WERI-Rb-1 (cell line): ENCODE data around the gene PROM2.

Source experiments
- DNase-seq: peaks from one replicate; pipeline ENCODE4 v3.0.0-alpha.2; 2020
- H3K27ac ChIP-seq: fragments of 250-450 bp; sonication (Bioruptor Pico); 2 replicates; pipeline ENCODE4 v1.5.1; 2020; ENCODE audit warnings: mild to moderate bottlenecking, moderate library complexity
- H3K27me3 ChIP-seq: fragments of 250-450 bp; sonication (Bioruptor Pico); 2 replicates; pipeline ENCODE4 v1.5.1; 2021; ENCODE audit warnings: mild to moderate bottlenecking, low read depth, moderate library complexity; ENCODE audit not compliant: insufficient read depth, severe bottlenecking
- H3K36me3 ChIP-seq: fragments of 250-450 bp; sonication (Bioruptor Pico); 2 replicates; pipeline ENCODE4 v1.5.1; 2020; ENCODE audit warnings: mild to moderate bottlenecking, moderate library complexity
- H3K4me3 ChIP-seq: 2 replicates; pipeline ENCODE4 v1.5.1; 2011; ENCODE audit warnings: low read depth, mild to moderate bottlenecking, control low read depth, low read length
- H3K9me3 ChIP-seq: fragments of 250-450 bp; sonication (Bioruptor Pico); 2 replicates; pipeline ENCODE4 v1.5.1; 2021; ENCODE audit warnings: mild to moderate bottlenecking, moderate library complexity; ENCODE audit not compliant: severe bottlenecking
- TF ChIP-seq, protein P1 (sequence below): IDR thresholded peaks from 2 replicates; pipeline ENCODE4 v1.5.1; 2011; ENCODE audit warnings: low read depth, mild to moderate bottlenecking, control low read depth, inconsistent platforms, low read length

The PROM2 gene

DNA sequence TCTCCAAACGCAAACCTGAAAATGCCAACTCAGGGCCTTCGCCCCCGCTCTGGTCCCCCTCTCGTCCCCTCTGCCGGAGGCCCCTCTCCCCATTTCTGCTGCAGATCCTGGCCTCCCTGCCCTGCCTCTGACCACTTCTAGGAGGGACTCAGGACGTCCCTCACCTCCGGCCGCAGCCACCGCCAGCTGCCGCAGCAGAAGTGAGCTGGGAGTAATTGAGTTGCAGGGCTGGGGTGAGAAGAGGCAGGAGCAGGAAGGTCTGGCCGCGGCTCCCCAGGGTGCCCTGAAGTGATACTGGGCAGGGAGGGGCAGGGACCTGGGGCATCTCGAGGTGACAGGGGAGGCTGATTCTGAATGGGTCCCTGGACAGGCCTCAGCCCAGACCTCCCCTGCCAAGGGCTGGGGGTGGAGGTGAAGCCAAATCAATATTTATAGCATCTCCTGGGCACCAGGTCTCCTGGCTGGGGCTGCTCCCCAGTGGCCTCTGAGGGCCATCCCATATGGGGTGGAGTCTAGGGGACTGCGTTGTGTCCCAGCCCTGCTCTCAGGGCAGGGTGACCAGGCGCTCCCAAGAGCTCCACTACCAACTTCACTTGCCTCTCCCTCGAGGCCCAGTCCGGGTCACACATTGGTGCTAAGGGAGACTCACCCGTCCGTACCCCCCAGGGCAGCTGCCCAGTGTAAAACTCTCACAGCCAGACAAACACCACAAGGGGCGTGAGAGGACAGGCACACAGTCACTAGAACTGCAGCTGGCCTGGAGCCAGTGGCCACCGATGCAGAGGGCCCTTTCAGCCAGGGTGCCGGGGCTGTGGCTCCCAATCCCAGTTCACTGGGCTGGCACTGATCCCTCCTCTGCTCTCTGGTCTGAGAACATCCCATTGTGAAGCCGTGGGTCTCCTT, 55.9 kb downstream of the PROM2 start:
- H3K27me3 ChIP-seq = no peaks in the 10 kb centered on the region
- no peak overlapping the region for H3K27ac ChIP-seq
- H3K36me3 ChIP-seq = no peaks in the 10 kb centered on the region
- DNase-seq = no peak
- TF ChIP-seq, protein P1, sequence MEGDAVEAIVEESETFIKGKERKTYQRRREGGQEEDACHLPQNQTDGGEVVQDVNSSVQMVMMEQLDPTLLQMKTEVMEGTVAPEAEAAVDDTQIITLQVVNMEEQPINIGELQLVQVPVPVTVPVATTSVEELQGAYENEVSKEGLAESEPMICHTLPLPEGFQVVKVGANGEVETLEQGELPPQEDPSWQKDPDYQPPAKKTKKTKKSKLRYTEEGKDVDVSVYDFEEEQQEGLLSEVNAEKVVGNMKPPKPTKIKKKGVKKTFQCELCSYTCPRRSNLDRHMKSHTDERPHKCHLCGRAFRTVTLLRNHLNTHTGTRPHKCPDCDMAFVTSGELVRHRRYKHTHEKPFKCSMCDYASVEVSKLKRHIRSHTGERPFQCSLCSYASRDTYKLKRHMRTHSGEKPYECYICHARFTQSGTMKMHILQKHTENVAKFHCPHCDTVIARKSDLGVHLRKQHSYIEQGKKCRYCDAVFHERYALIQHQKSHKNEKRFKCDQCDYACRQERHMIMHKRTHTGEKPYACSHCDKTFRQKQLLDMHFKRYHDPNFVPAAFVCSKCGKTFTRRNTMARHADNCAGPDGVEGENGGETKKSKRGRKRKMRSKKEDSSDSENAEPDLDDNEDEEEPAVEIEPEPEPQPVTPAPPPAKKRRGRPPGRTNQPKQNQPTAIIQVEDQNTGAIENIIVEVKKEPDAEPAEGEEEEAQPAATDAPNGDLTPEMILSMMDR = 0 out of 2 replicates have a peak, but pooled peaks have one; percentile 9
- H3K4me3 ChIP-seq = no peak overlapping the region
- H3K9me3 ChIP-seq = no peaks in the 10 kb centered on the region

DNA sequence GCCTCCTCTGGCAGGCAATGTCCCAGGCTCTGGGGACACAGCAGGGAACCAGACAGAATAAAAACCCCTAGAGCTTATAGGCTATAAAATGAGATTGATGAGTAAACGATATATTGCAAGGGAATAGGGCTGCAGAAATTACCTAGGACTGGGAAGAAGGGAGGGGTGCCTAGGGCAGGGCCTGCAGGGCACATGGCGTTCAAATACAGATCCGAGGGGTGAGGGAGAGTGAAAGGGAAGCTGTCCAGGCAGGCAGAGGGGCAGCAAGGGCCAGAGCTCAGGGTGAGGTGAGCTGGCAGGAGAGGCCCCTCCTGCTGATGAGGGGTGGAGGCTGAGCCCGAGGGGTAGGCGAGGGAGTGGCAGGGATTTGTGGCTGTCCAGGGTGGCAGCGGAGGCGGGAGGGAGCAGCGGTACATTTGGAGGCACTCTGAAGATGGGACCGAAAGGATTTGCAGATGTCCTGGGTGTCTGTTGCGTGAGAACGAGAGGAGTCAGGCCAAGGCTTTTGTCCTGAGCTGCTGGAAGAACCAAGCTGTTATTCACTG, 56.6 kb downstream of the PROM2 start:
- no peak overlapping the region for H3K4me3 ChIP-seq
- no peaks in the 10 kb centered on the region for H3K27me3 ChIP-seq
- DNase-seq = no peak
- no peaks in the 10 kb centered on the region for H3K36me3 ChIP-seq
- no peaks in the 10 kb centered on the region for H3K9me3 ChIP-seq
- H3K27ac ChIP-seq = no peak overlapping the region
- TF ChIP-seq, protein P1 = no peak

DNA sequence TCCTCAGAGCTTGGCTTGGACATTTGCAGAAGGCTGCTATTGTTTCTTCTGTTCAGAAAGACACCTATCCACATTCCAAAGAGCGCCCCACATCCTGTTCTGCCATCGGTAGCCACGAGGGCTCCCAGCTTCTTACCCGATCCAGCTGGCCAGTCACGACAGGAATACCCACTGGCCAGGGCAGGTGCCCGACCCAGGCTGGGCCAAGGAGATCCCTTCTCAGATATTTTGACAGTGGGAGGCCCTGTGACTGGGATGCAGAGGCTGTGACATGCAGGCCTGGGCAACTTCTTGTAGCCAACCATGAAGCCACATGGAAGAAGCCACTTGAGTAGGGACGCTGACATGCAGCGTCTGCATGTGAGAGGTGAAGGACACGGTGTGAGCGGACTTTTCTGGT, 57.4 kb downstream of the PROM2 start:
- TF ChIP-seq, protein P1 = no peak

DNA sequence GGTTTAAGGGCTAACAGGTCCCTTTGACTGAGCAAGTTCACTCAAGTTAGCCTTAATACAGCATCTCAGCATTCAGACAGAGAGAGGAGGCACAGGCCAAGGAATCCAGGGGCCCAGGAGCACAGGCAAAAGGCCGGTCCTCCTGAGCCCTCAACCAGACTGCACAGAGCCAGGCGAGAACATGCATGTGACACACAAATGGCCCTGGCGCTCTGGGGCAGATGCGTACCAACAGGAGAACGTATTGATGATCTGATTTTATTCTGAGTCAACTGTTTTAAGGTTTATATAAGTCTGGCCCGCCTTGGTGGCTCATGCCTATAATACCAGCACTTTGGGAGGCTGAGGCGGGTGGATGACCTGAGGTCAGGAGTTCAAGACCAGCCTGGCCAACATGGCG, 57.8 kb downstream of the PROM2 start:
- Histone ChIP-seq H3K36me3 (no peaks in the 10 kb centered on the region), H3K27me3 (no peaks in the 10 kb centered on the region), H3K4me3 (no peak overlapping the region), H3K27ac (no peak overlapping the region), H3K9me3 (no peaks in the 10 kb centered on the region)
- no peak for DNase-seq
- TF ChIP-seq, protein P1 = no peak

More for the DNA sequence above, 57.4 kb downstream of the PROM2 start:
- no peak for DNase-seq
- Histone ChIP-seq H3K9me3 (no peaks in the 10 kb centered on the region), H3K36me3 (no peaks in the 10 kb centered on the region), H3K27ac (no peak overlapping the region), H3K27me3 (no peaks in the 10 kb centered on the region), H3K4me3 (no peak overlapping the region)

DNA sequence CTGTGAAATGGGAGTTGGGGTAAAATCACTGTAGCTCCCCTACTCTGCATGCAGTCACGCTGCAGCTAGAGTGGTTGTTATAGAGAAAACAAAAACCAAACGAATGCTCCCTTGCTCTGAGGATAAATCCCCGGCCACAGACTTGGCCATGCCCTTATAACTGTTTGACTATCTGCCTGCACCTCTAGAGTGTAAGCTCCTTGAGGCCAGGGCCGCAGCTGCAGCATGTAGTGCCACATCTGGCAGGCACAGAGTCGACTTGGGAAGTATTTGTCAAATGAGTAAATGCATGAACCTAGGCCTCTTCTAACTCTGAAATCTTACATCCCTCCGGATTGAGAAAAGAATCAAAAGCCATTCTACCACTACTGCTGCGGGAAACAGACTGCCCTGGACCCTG, 58.8 kb downstream of the PROM2 start:
- no peaks in the 10 kb centered on the region for H3K9me3 ChIP-seq
- no peaks in the 10 kb centered on the region for H3K36me3 ChIP-seq
- H3K4me3 ChIP-seq = no peak overlapping the region
- no peak overlapping the region for H3K27ac ChIP-seq
- no peaks in the 10 kb centered on the region for H3K27me3 ChIP-seq
- TF ChIP-seq, protein P1 = no peak
- DNase-seq = no peak
